Smooth muscle cell (in vitro differentiated cells): ENCODE results near the gene INS. TPM values are rescaled to one million over a fixed set of nuclear protein-coding genes. Genes with fewer than 3 reads are reported as not detected.

Experiments used
- DNase-seq: peaks from one replicate; lab custom pipeline; 2025; ENCODE audit not compliant: unreplicated experiment; lab: John Stamatoyannopoulos, UW
- H2AFZ ChIP-seq: fragments of 200-600 bp; sonication (generic); 2 replicates; pipeline ENCODE4 v1.6.0; 2016; ENCODE audit warnings: antibody characterized with exemption, low read depth, mild to moderate bottlenecking
- H3F3A ChIP-seq: fragments of 200-600 bp; sonication (generic); 2 replicates; pipeline ENCODE4 v1.6.0; 2017; ENCODE audit warnings: antibody characterized with exemption, low read depth
- H3K27ac ChIP-seq: fragments of 200-600 bp; sonication (generic); 2 replicates; pipeline ENCODE4 v1.5.1; 2016; ENCODE audit warnings: low read depth, mild to moderate bottlenecking
- H3K27me3 ChIP-seq: fragments of 200-600 bp; sonication (generic); 2 replicates; pipeline ENCODE4 v1.6.1; 2016; ENCODE audit warnings: low read depth, mild to moderate bottlenecking
- H3K36me3 ChIP-seq: fragments of 200-600 bp; sonication (generic); 2 replicates; pipeline ENCODE4 v1.5.1; 2016; ENCODE audit warnings: low read depth
- H3K4me1 ChIP-seq: fragments of 200-600 bp; sonication (generic); 2 replicates; pipeline ENCODE4 v1.5.1; 2016; ENCODE audit warnings: low read depth
- H3K4me2 ChIP-seq: fragments of 200-600 bp; sonication (generic); 2 replicates; pipeline ENCODE4 v1.6.0; 2016; ENCODE audit warnings: mild to moderate bottlenecking
- H3K4me3 ChIP-seq: fragments of 200-600 bp; sonication (generic); 2 replicates; pipeline ENCODE4 v1.5.1; 2016; ENCODE audit warnings: mild to moderate bottlenecking
- H3K79me2 ChIP-seq: fragments of 200-600 bp; sonication (generic); 2 replicates; pipeline ENCODE4 v1.6.0; 2016; ENCODE audit warnings: low read depth, mild to moderate bottlenecking
- H3K9ac ChIP-seq: fragments of 200-600 bp; sonication (generic); 2 replicates; pipeline ENCODE4 v1.6.0; 2016; ENCODE audit warnings: low read depth
- H3K9me3 ChIP-seq: fragments of 200-600 bp; sonication (generic); replicated peaks from 2 replicates; pipeline ENCODE4 v1.5.1; 2016; ENCODE audit warnings: low read depth
- H4K20me1 ChIP-seq: fragments of 200-600 bp; sonication (generic); 2 replicates; pipeline ENCODE4 v1.6.0; 2016; ENCODE audit warnings: low read depth
- WGBS: methylation state at CpG from one replicate; pipeline ENCODE4 v1.1.7; 2016; ENCODE audit warnings: low lambda C conversion rate; 5-methylcytosine and 5-hydroxymethylcytosine counted together
- polyA plus RNA-seq: library from polyadenylated mRNA; unstranded; fragments of >200 nt; fragmentation: Nextera tagmentation; extraction: Ambion mirVana; gene quantifications from 2 replicates; pipeline ENCODE4 v1.2.1, GENCODE V29; 2016
- total RNA-seq: library from RNA; depleted of rRNA; stranded (reverse); fragments of >200 nt; gene quantifications from 2 replicates; pipeline ENCODE4 v1.2.3, GENCODE V29; 2014
- TF ChIP-seq, protein P1 (sequence below): fragments of 200-600 bp; sonication (generic); IDR thresholded peaks from 2 replicates; pipeline ENCODE4 v1.5.1; 2017; ENCODE audit warnings: borderline replicate concordance, mild to moderate bottlenecking, antibody characterized with exemption; ENCODE audit not compliant: insufficient read depth, poor library complexity, severe bottlenecking

INS gene
- total and polyA plus RNA-seq, 2 experiments from 2014 or later, result not detected

DNA sequence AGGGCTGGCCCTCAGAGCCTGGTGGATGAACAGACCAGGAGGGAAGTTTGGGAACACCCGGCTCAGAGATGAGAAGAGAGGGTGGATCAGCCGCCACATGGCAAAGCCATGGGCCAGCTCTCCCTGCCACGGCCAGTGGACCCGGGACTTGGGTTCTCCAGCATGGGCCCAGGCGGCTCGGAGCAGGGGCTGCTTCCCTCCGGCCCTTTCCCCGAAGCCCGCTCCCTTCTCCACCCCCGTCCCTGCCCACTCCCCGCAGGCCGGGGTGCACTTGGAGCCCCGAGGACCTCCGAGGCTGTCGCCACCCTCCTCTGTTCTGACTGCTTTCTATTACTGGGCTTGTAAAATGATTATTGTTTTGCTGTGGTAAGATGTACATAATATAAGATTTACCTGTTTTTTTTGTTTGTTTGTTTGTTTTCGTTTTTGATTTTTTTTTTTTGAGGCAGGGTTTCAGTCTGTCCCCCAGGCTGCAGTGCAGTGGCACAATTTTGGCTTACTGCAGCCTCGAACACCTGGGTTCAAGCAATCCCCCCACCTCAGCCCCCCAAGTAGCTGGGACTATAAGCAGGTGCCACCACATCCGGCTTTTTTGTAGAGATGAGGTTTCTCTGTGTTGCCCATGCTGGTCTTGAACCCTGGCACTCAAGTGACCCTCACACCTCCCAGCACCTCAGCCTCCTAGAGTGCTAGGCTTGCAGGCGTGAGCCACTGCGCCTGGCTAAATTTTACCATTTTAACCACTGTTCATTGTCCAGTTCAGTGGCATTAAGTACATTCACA, 21.9 kb upstream of the INS start:
- Histone ChIP-seq H3K9me3 (no peaks in the 10 kb centered on the region), H2AFZ (no peak overlapping the region), H3K4me1 (peaks cover 4% of the 10 kb centered on the region), H3F3A (no peaks in the 10 kb centered on the region), H4K20me1 (no peaks in the 10 kb centered on the region), H3K27me3 (peaks cover 4% of the 10 kb centered on the region), H3K27ac (no peak overlapping the region), H3K79me2 (no peaks in the 10 kb centered on the region), H3K9ac (no peak overlapping the region), H3K4me3 (no peak overlapping the region), H3K36me3 (no peaks in the 10 kb centered on the region), H3K4me2 (no peak overlapping the region)
- TF ChIP-seq, protein P1, sequence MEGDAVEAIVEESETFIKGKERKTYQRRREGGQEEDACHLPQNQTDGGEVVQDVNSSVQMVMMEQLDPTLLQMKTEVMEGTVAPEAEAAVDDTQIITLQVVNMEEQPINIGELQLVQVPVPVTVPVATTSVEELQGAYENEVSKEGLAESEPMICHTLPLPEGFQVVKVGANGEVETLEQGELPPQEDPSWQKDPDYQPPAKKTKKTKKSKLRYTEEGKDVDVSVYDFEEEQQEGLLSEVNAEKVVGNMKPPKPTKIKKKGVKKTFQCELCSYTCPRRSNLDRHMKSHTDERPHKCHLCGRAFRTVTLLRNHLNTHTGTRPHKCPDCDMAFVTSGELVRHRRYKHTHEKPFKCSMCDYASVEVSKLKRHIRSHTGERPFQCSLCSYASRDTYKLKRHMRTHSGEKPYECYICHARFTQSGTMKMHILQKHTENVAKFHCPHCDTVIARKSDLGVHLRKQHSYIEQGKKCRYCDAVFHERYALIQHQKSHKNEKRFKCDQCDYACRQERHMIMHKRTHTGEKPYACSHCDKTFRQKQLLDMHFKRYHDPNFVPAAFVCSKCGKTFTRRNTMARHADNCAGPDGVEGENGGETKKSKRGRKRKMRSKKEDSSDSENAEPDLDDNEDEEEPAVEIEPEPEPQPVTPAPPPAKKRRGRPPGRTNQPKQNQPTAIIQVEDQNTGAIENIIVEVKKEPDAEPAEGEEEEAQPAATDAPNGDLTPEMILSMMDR, result no peak
- WGBS, result 91% methylated on average over 16 of the region's 20 CpGs
- no peak for DNase-seq

DNA sequence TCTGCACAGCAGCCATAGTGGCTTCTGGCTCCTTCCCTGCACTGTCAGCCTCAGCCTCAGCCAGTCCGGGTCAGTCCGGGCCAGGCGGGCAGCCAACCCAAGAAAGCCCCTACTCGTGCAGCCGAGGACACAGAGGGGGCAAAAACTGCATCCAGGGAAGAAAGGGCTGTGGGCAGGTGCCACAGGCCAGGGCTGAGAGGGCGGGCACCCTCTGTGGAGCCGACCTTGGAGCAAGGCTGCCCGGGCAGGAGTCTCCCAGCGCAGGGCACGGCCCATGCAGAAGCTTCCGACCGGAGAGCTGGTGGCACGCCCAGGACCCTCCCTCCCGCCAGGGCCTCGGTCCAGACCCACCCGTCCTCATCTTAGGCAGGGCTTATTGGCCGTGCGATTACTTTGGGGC, 21.1 kb upstream of the INS start:
- 94% methylated on average over 16 of the region's 18 CpGs for WGBS
- TF ChIP-seq, protein P1, result no peak
- H2AFZ ChIP-seq, result no peak overlapping the region

DNA sequence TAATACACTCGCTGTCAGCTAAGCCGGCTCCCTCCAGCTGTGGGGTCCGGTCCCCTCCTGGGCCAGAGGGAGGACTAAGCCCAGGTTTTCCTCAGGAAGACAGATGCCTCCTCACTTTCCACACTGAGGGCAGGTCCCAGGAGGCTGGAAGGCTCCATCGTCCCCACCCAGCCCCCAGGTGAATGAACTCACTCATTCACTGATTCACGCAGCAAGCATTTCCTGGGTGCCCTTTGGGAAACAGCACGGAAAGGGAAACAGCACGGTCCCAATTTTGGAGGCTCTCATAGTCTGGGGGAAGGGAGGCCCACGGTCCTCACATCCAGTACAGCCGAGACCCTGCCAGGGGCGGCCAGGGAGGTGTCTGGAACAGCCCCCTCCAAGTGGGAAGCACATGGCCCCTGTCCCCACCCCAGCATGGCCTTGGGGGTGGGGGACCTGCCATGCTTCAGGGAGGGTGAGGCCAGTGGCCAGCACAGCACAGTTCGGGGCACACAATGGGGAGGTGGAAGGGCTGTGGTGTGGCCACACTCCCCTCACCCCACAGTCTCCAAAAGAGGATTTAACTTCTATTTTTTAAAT, 19.9 kb upstream of the INS start:
- Histone ChIP-seq H3K9me3 (no peaks in the 10 kb centered on the region), H3K27me3 (no peaks in the 10 kb centered on the region), H2AFZ (no peak overlapping the region), H3K4me3 (no peak overlapping the region), H3K79me2 (no peaks in the 10 kb centered on the region), H3K27ac (no peak overlapping the region), H3K4me1 (peaks cover 4% of the 10 kb centered on the region), H3K9ac (no peak overlapping the region), H3K36me3 (no peaks in the 10 kb centered on the region), H3K4me2 (no peak overlapping the region), H4K20me1 (no peaks in the 10 kb centered on the region), H3F3A (no peaks in the 10 kb centered on the region)
- TF ChIP-seq, protein P1, result no peak
- DNase-seq, result no peak
- WGBS, result 94% methylated on average over 11 of the region's 11 CpGs

More for the DNA sequence above, 21.1 kb upstream of the INS start:
- H3K4me3 ChIP-seq, result no peak overlapping the region
- H3K36me3 ChIP-seq, result no peaks in the 10 kb centered on the region
- H3K79me2 ChIP-seq, result no peaks in the 10 kb centered on the region
- no peaks in the 10 kb centered on the region for H3F3A ChIP-seq
- no peak overlapping the region for H3K4me2 ChIP-seq
- no peak overlapping the region for H3K9ac ChIP-seq
- H4K20me1 ChIP-seq, result no peaks in the 10 kb centered on the region
- peaks cover 4% of the 10 kb centered on the region for H3K4me1 ChIP-seq
- peaks cover 4% of the 10 kb centered on the region for H3K27me3 ChIP-seq
- no peaks in the 10 kb centered on the region for H3K9me3 ChIP-seq
- no peak for DNase-seq
- H3K27ac ChIP-seq, result no peak overlapping the region
